Neural cell (in vitro differentiated cells): ENCODE results near the gene ENOX1. TPM values are rescaled to one million over a fixed set of nuclear protein-coding genes. Genes with fewer than 3 reads are reported as not detected.
A peak's percentile ranks its signal among the peaks of the same experiment; 100 is the strongest.

Source experiments
- H2AFZ ChIP-seq: fragments of 200-600, 300-800 bp; sonication (generic), shearing (Covaris generic); 2 replicates; pipeline ENCODE4 v1.6.0; 2014; ENCODE audit warnings: low read depth, mild to moderate bottlenecking, antibody characterized with exemption, low read length, moderate library complexity
- H3F3A ChIP-seq: fragments of 200-600 bp; shearing (Covaris generic); 2 replicates; pipeline ENCODE4 v1.6.1; 2016; ENCODE audit warnings: mild to moderate bottlenecking, moderate library complexity, mixed read lengths, antibody characterized with exemption, low read length; ENCODE audit not compliant: insufficient read depth, poor library complexity, severe bottlenecking
- H3K27ac ChIP-seq: fragments of 200-600, 300-800 bp; sonication (generic), shearing (Covaris generic); 2 replicates; pipeline ENCODE4 v1.5.1; 2014; ENCODE audit warnings: mild to moderate bottlenecking, low read length, moderate library complexity
- H3K27me3 ChIP-seq: fragments of 300-800, 200-600 bp; sonication (generic), shearing (Covaris generic); 2 replicates; pipeline ENCODE4 v1.6.0; 2014; ENCODE audit warnings: mild to moderate bottlenecking, low read depth, low read length, moderate library complexity; ENCODE audit not compliant: insufficient read depth
- H3K36me3 ChIP-seq: fragments of 300-800, 200-600 bp; sonication (generic), shearing (Covaris generic); 2 replicates; pipeline ENCODE4 v1.5.1; 2014; ENCODE audit warnings: mild to moderate bottlenecking, antibody characterized with exemption, low read length, moderate library complexity; ENCODE audit not compliant: insufficient read depth
- H3K4me2 ChIP-seq: fragments of 300-800, 200-600 bp; sonication (generic), shearing (Covaris generic); 2 replicates; pipeline ENCODE4 v1.6.0; 2014; ENCODE audit warnings: mild to moderate bottlenecking, low read length
- H3K4me3 ChIP-seq: fragments of 300-800, 200-600 bp; sonication (generic), shearing (Covaris generic); 2 replicates; pipeline ENCODE4 v1.5.1; 2014; ENCODE audit warnings: mild to moderate bottlenecking, low read length, moderate library complexity
- H3K79me2 ChIP-seq: fragments of 200-600 bp; shearing (Covaris generic); replicated peaks from 2 replicates; pipeline ENCODE4 v1.6.0; 2014; ENCODE audit warnings: mild to moderate bottlenecking, low read length, moderate library complexity; ENCODE audit not compliant: insufficient read depth
- H3K9ac ChIP-seq: fragments of 300-800, 200-600 bp; sonication (generic), shearing (Covaris generic); 2 replicates; pipeline ENCODE4 v1.6.1; 2016; ENCODE audit warnings: mild to moderate bottlenecking, low read length, mixed read lengths
- H3K9me2 ChIP-seq: fragments of 200-600 bp; shearing (Covaris generic); 2 replicates; pipeline ENCODE4 v1.6.1; 2016; ENCODE audit warnings: mild to moderate bottlenecking, low read length, mixed read lengths; ENCODE audit not compliant: insufficient read depth
- H3K9me3 ChIP-seq: fragments of 200-600, 300-800 bp; sonication (generic), shearing (Covaris generic); 2 replicates; pipeline ENCODE4 v1.6.1; 2016; ENCODE audit warnings: mild to moderate bottlenecking, mixed run types, low read length, moderate library complexity, mixed read lengths
- H4K20me1 ChIP-seq: fragments of 200-600 bp; shearing (Covaris generic); 2 replicates; pipeline ENCODE4 v1.6.1; 2016; ENCODE audit warnings: mild to moderate bottlenecking, mixed run types; ENCODE audit not compliant: insufficient read depth
- CTCF ChIP-seq: fragments of 450-650 bp; IDR thresholded peaks from 2 replicates; pipeline ENCODE4 v1.5.1; 2014; ENCODE audit warnings: antibody characterized with exemption, mild to moderate bottlenecking, moderate library complexity; ENCODE audit not compliant: poor library complexity, severe bottlenecking
- EP300 ChIP-seq: fragments of 450-650 bp; conservative IDR thresholded peaks from 2 replicates; pipeline ENCODE4 v1.6.1; 2014; ENCODE audit warnings: antibody characterized with exemption, mild to moderate bottlenecking, moderate library complexity; ENCODE audit not compliant: poor library complexity, severe bottlenecking
- MXI1 ChIP-seq: fragments of 450-650 bp; conservative IDR thresholded peaks from 2 replicates; pipeline ENCODE4 v1.6.1; 2014; ENCODE audit warnings: antibody characterized with exemption, mild to moderate bottlenecking; ENCODE audit not compliant: poor library complexity, severe bottlenecking
- POLR2AphosphoS5 ChIP-seq: IDR thresholded peaks from 2 replicates; pipeline ENCODE4 v1.6.1; 2012
- RAD21 ChIP-seq: fragments of 450-650 bp; conservative IDR thresholded peaks from 2 replicates; pipeline ENCODE4 v1.6.1; 2014; ENCODE audit warnings: antibody characterized with exemption, mild to moderate bottlenecking, moderate library complexity
- REST ChIP-seq: IDR thresholded peaks from 2 replicates; pipeline ENCODE4 v1.6.1; 2012; ENCODE audit warnings: borderline replicate concordance
- SMC3 ChIP-seq: fragments of 450-650 bp; conservative IDR thresholded peaks from 2 replicates; pipeline ENCODE4 v1.6.1; 2014; ENCODE audit warnings: antibody characterized with exemption, mild to moderate bottlenecking, moderate library complexity; ENCODE audit not compliant: poor library complexity
- TAF1 ChIP-seq: IDR thresholded peaks from 2 replicates; pipeline ENCODE4 v1.6.1; 2012; ENCODE audit warnings: low read depth
- polyA plus RNA-seq: library from polyadenylated mRNA; depleted of rRNA; stranded (reverse); fragments of >200 nt; gene quantifications from 2 replicates; pipeline ENCODE4 v1.2.3, GENCODE V29; 2014

ENOX1 gene
- polyA plus RNA-seq, 1 donor from 2014 or later = 42.6 TPM

- H3F3A ChIP-seq = no peaks in the 10 kb centered on the region
- H3K79me2 ChIP-seq = no peaks in the 10 kb centered on the region
- H3K27ac ChIP-seq = no peak overlapping the region
- no peaks in the 10 kb centered on the region for H3K27me3 ChIP-seq
- no peak overlapping the region for H3K9ac ChIP-seq
- no peaks in the 10 kb centered on the region for H3K36me3 ChIP-seq
- no peaks in the 10 kb centered on the region for H3K9me3 ChIP-seq
- H3K4me3 ChIP-seq = no peak overlapping the region
- no peak for TF ChIP-seq REST
- no peak for TF ChIP-seq MXI1
- no peak for TF ChIP-seq CTCF
- TF ChIP-seq TAF1 = no peak
- no peaks in the 10 kb centered on the region for H4K20me1 ChIP-seq
- H2AFZ ChIP-seq = no peak overlapping the region
- H3K9me2 ChIP-seq = no peaks in the 10 kb centered on the region
- no peak overlapping the region for H3K4me2 ChIP-seq
These were observed 549.2 kb downstream of the ENOX1 start for GRCh38 chr13:43237616-43238015.

GRCh38 chr13:43235028-43235427 is 551.7 kb downstream of the ENOX1 start:
- H3K79me2 ChIP-seq = no peaks in the 10 kb centered on the region
- no peak overlapping the region for H3K4me3 ChIP-seq
- no peaks in the 10 kb centered on the region for H3K9me2 ChIP-seq
- no peak overlapping the region for H2AFZ ChIP-seq
- no peaks in the 10 kb centered on the region for H4K20me1 ChIP-seq
- H3K9ac ChIP-seq = no peak overlapping the region
- no peaks in the 10 kb centered on the region for H3K9me3 ChIP-seq
- H3K27ac ChIP-seq = no peak overlapping the region
- no peaks in the 10 kb centered on the region for H3K36me3 ChIP-seq
- H3K27me3 ChIP-seq = no peaks in the 10 kb centered on the region
- no peaks in the 10 kb centered on the region for H3F3A ChIP-seq
- no peak overlapping the region for H3K4me2 ChIP-seq
- TF ChIP-seq RAD21 = no peak
- no peak for TF ChIP-seq CTCF
- TF ChIP-seq EP300 = peak; percentile 22

GRCh38 chr13:43232873-43233265 is 553.9 kb downstream of the ENOX1 start:
- Histone ChIP-seq H3K4me2 (no peak overlapping the region), H3K27me3 (no peaks in the 10 kb centered on the region), H3F3A (no peaks in the 10 kb centered on the region), H3K36me3 (no peaks in the 10 kb centered on the region), H3K9me2 (no peaks in the 10 kb centered on the region), H2AFZ (no peak overlapping the region), H4K20me1 (no peaks in the 10 kb centered on the region), H3K79me2 (no peaks in the 10 kb centered on the region), H3K4me3 (no peak overlapping the region), H3K27ac (no peak overlapping the region), H3K9ac (no peak overlapping the region), H3K9me3 (no peaks in the 10 kb centered on the region)
- TF ChIP-seq CTCF (no peak), EP300 (no peak), POLR2AphosphoS5 (no peak), REST (no peak), SMC3 (no peak)
